Subcutaneous adipose tissue (tissue), 4 donors: ENCODE results near the gene ZNF775. TPM values are rescaled to one million over a fixed set of nuclear protein-coding genes. Genes with fewer than 3 reads are reported as not detected.

ENCODE experiments used
- total RNA-seq, 4 donors: library from RNA; depleted of rRNA; stranded (reverse); fragments of >200 nt; gene quantifications; one replicate each; pipeline ENCODE4 v1.1.0, GENCODE V29; 2016
- TF ChIP-seq, protein P1 (sequence below): fragments of 450-650 bp; IDR thresholded peaks from one replicate; pipeline ENCODE4 v1.5.1; 2016; ENCODE audit warnings: low read depth, mild to moderate bottlenecking, control low read depth, antibody characterized with exemption, moderate library complexity

Gene ZNF775
- total RNA-seq, 4 donors from 2014 or later, result 0.49 to 4.2 (median 1.9) TPM

GRCh38 chr7:150379441-150380379 lies 580 bp downstream of the ZNF775 start:
- TF ChIP-seq, protein P1, sequence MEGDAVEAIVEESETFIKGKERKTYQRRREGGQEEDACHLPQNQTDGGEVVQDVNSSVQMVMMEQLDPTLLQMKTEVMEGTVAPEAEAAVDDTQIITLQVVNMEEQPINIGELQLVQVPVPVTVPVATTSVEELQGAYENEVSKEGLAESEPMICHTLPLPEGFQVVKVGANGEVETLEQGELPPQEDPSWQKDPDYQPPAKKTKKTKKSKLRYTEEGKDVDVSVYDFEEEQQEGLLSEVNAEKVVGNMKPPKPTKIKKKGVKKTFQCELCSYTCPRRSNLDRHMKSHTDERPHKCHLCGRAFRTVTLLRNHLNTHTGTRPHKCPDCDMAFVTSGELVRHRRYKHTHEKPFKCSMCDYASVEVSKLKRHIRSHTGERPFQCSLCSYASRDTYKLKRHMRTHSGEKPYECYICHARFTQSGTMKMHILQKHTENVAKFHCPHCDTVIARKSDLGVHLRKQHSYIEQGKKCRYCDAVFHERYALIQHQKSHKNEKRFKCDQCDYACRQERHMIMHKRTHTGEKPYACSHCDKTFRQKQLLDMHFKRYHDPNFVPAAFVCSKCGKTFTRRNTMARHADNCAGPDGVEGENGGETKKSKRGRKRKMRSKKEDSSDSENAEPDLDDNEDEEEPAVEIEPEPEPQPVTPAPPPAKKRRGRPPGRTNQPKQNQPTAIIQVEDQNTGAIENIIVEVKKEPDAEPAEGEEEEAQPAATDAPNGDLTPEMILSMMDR, result no peak

DNA sequence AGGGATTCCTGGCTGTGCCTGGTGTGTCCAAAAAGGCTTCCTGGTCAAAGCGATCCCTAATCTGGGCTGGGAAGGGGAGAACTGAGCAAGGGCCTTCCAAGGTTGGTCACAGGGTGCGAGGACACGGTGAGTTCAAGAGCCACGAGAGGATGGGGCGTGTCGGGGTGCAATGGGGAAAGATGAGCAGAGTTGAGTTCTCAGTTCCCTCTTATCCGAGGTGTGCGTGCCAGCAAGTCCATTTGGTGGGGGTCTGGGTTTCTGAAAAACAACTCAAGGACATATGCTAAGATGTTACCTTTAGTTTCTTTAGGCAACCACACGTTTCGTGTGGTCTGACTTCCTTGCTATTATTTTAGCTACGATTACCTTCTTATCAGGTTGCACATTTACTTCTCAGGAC lies 1.3 kb downstream of the ZNF775 start:
- TF ChIP-seq, protein P1, result no peak

DNA sequence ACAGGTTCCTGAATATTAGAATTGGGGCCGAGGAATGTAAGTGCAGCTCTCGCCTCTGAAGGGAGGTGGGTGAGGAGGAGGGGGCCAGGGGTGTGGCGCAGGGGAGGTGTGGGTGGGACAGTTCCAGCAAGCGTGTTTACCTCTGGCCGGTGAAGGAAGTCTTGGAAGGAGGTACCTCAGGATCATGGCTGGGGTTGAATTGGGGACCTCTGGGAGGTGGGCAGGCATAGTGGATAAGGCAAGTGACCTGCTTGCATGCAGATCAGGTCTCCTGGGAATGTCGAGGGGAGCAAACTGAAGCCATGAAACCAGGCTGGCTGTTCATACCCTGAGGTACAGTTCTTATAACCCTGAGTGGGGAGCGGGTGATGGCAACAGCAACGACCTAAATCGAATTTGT lies 2.0 kb downstream of the ZNF775 start:
- TF ChIP-seq, protein P1, result no peak

- TF ChIP-seq, protein P1, result no peak
Observed at GRCh38 chr7:150381785-150382122, 2.6 kb downstream of the ZNF775 start.

DNA sequence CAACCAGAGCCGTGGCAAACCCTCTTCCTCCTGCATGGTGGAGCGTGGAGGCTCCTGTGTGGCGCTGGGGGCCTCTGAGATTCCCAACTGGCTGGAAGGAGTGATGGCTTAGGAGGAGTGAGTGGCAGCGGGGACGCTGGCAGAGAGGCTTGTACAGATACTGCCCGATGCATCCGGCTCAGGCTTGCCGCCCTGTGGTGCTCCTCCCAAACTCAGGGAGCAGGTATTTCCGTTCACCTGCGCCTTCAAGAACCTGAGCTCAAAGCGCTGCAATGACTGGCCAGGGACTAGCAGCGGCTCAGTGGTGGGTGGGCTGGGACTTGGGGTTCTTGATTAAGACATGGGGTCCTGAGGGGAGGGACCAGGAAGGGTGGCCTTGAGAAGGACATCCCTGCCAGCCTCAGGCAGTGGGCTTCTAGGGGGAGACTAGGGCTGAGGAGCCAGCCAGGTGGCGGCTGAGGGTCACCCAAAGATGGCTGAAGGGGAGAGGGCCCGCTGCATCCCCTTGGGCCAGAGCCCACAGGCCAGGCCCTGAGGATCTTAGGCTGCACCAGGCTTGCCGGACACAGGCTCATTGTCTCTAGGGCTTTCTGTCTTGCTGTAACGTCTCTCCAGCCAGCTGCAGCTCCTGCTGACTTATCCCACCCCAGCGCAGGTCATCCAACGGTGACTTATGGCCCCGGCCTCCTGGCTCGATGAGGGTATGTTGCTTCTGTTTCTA lies 3.2 kb downstream of the ZNF775 start:
- TF ChIP-seq, protein P1, result no peak

- TF ChIP-seq, protein P1, result no peak
Observed at GRCh38 chr7:150382844-150383225, 3.7 kb downstream of the ZNF775 start.

- TF ChIP-seq, protein P1, result no peak
Observed at GRCh38 chr7:150383710-150384397, 4.7 kb downstream of the ZNF775 start.
